ENCODE data around the gene MICAL2. TPM values are rescaled to one million over a fixed set of nuclear protein-coding genes. Genes with fewer than 3 reads are reported as not detected.

MICAL2 gene
- total RNA-seq, 1 donor from 2014 or later, result 21.7 TPM

- no peak for TF ChIP-seq CTCF (IDR thresholded peaks at IDR 0.05; ENCODE audit: unreplicated experiment)
- H3K27ac Mint-ChIP-seq (ENCODE audit: unreplicated experiment), result no peak overlapping the region
- H3K4me3 Mint-ChIP-seq (ENCODE audit: unreplicated experiment), result no peak overlapping the region
- H3K36me3 Mint-ChIP-seq (ENCODE audit: low read depth, unreplicated experiment), result no peaks in the 10 kb centered on the region
- H3K9me3 Mint-ChIP-seq (ENCODE audit: unreplicated experiment), result no peaks in the 10 kb centered on the region
- DNase-seq (ENCODE audit: low spot score), result no peak
- H3K27me3 Mint-ChIP-seq (ENCODE audit: unreplicated experiment), result peaks cover 2% of the 10 kb centered on the region
- H3K4me1 Mint-ChIP-seq (ENCODE audit: unreplicated experiment), result peaks cover 9% of the 10 kb centered on the region
These were observed 78.3 kb downstream of the MICAL2 start for GRCh38 chr11:12188548-12189317.

- TF ChIP-seq CTCF (IDR thresholded peaks at IDR 0.05; ENCODE audit: unreplicated experiment), result no peak
- H3K36me3 Mint-ChIP-seq (ENCODE audit: low read depth, unreplicated experiment), result no peaks in the 10 kb centered on the region
- peaks cover 9% of the 10 kb centered on the region for H3K4me1 Mint-ChIP-seq (ENCODE audit: unreplicated experiment)
- no peak overlapping the region for H3K4me3 Mint-ChIP-seq (ENCODE audit: unreplicated experiment)
- H3K9me3 Mint-ChIP-seq (ENCODE audit: unreplicated experiment), result no peaks in the 10 kb centered on the region
- no peak for DNase-seq (ENCODE audit: low spot score)
- H3K27me3 Mint-ChIP-seq (ENCODE audit: unreplicated experiment), result peaks cover 2% of the 10 kb centered on the region
- no peak overlapping the region for H3K27ac Mint-ChIP-seq (ENCODE audit: unreplicated experiment)
These were observed 79.3 kb downstream of the MICAL2 start for GRCh38 chr11:12189543-12190235.

GRCh38 chr11:12190511-12190910 lies 80.1 kb downstream of the MICAL2 start:
- no peak for TF ChIP-seq CTCF (IDR thresholded peaks at IDR 0.05; ENCODE audit: unreplicated experiment)
- Mint-ChIP-seq H3K4me3 (ENCODE audit: unreplicated experiment) (no peak overlapping the region), H3K27me3 (ENCODE audit: unreplicated experiment) (peaks cover 2% of the 10 kb centered on the region), H3K36me3 (ENCODE audit: low read depth, unreplicated experiment) (no peaks in the 10 kb centered on the region), H3K4me1 (ENCODE audit: unreplicated experiment) (peaks cover 9% of the 10 kb centered on the region), H3K9me3 (ENCODE audit: unreplicated experiment) (no peaks in the 10 kb centered on the region), H3K27ac (ENCODE audit: unreplicated experiment) (no peak overlapping the region)
- DNase-seq (ENCODE audit: low spot score), result no peak

- no peak for DNase-seq (ENCODE audit: low spot score)
- H3K9me3 Mint-ChIP-seq (ENCODE audit: unreplicated experiment), result no peaks in the 10 kb centered on the region
- no peak overlapping the region for H3K4me3 Mint-ChIP-seq (ENCODE audit: unreplicated experiment)
- no peaks in the 10 kb centered on the region for H3K36me3 Mint-ChIP-seq (ENCODE audit: low read depth, unreplicated experiment)
- H3K27me3 Mint-ChIP-seq (ENCODE audit: unreplicated experiment), result peaks cover 1% of the 10 kb centered on the region
- peaks cover 12% of the 10 kb centered on the region for H3K4me1 Mint-ChIP-seq (ENCODE audit: unreplicated experiment)
- H3K27ac Mint-ChIP-seq (ENCODE audit: unreplicated experiment), result no peak overlapping the region
- no peak for TF ChIP-seq CTCF (IDR thresholded peaks at IDR 0.05; ENCODE audit: unreplicated experiment)
These were observed 82.6 kb downstream of the MICAL2 start for GRCh38 chr11:12192794-12193514.
